ENCODE results near the gene LRFN2. TPM values are rescaled to one million over a fixed set of nuclear protein-coding genes. Genes with fewer than 3 reads are reported as not detected.

The LRFN2 gene
- total RNA-seq, 4 donors from 2014 or later, result 0.18 to 2.2 (median 0.34) TPM

- H3K27ac ChIP-seq, result no peak overlapping the region
- H3K36me3 ChIP-seq, result no peaks in the 10 kb centered on the region
- H3K27me3 ChIP-seq, result peaks cover 0 to 7% (median 0%) of the 10 kb centered on the region in 4 donors
- intact Hi-C loops (cut with DNase I), result no loop called here
- DNase-seq, result no peak
- H3K9me3 ChIP-seq, result no peaks in the 10 kb centered on the region
- no peak overlapping the region for H3K4me3 ChIP-seq
- 59 to 65% methylated on average over 3 of the region's 3 CpGs for WGBS, 2 donors
- no peak for TF ChIP-seq CTCF (IDR thresholded peaks at IDR 0.05)
- TF ChIP-seq POLR2A (IDR thresholded peaks at IDR 0.05), result no peak
- H3K4me1 ChIP-seq, result peaks cover 3 to 31% (median 8%) of the 10 kb centered on the region in 3 donors
These were observed 196.1 kb downstream of the LRFN2 start for GRCh38 chr6:40391086-40391485.

GRCh38 chr6:40390144-40390800 is 196.9 kb downstream of the LRFN2 start:
- 79 to 90% methylated on average over 4 of the region's 4 CpGs for WGBS, 2 donors
- peaks cover 0 to 7% (median 0%) of the 10 kb centered on the region in 4 donors for H3K27me3 ChIP-seq
- intact Hi-C loops (cut with DNase I), result no loop called here
- H3K36me3 ChIP-seq, result no peaks in the 10 kb centered on the region
- H3K4me1 ChIP-seq, result peaks cover 0 to 31% (median 4%) of the 10 kb centered on the region in 3 donors
- H3K27ac ChIP-seq, result no peak overlapping the region
- no peaks in the 10 kb centered on the region for H3K9me3 ChIP-seq
- H3K4me3 ChIP-seq, result no peak overlapping the region
- no peak for TF ChIP-seq POLR2A (IDR thresholded peaks at IDR 0.05)
- TF ChIP-seq CTCF (IDR thresholded peaks at IDR 0.05), result no peak
- DNase-seq, result no peak

- 90 to 91% methylated on average over 4 of the region's 4 CpGs for WGBS, 2 donors
- Histone ChIP-seq H3K4me3 (no peak overlapping the region), H3K4me1 (peaks cover 0 to 32% (median 0%) of the 10 kb centered on the region in 3 donors), H3K27ac (no peak overlapping the region), H3K36me3 (no peaks in the 10 kb centered on the region), H3K27me3 (peaks cover 0 to 7% (median 0%) of the 10 kb centered on the region in 4 donors), H3K9me3 (no peaks in the 10 kb centered on the region)
- intact Hi-C loops (cut with DNase I), result no loop called here
- no peak for DNase-seq
- TF ChIP-seq POLR2A (IDR thresholded peaks at IDR 0.05) (no peak), CTCF (IDR thresholded peaks at IDR 0.05) (no peak)
These were observed 197.9 kb downstream of the LRFN2 start for GRCh38 chr6:40389254-40389653.

- DNase-seq, result no peak
- peaks cover 0 to 35% (median 5%) of the 10 kb centered on the region in 3 donors for H3K4me1 ChIP-seq
- intact Hi-C loops (cut with DNase I), result no loop called here
- 84 to 85% methylated on average over 5 of the region's 5 CpGs for WGBS, 2 donors
- no peak for TF ChIP-seq POLR2A (IDR thresholded peaks at IDR 0.05)
- no peak for TF ChIP-seq CTCF (IDR thresholded peaks at IDR 0.05)
- H3K27ac ChIP-seq, result no peak overlapping the region
- no peaks in the 10 kb centered on the region for H3K9me3 ChIP-seq
- peaks cover 0 to 7% (median 0%) of the 10 kb centered on the region in 4 donors for H3K27me3 ChIP-seq
- no peaks in the 10 kb centered on the region for H3K36me3 ChIP-seq
- H3K4me3 ChIP-seq, result no peak overlapping the region
These were observed 199.3 kb downstream of the LRFN2 start for GRCh38 chr6:40387871-40388264.

- no peak overlapping the region for H3K27ac ChIP-seq
- no peaks in the 10 kb centered on the region for H3K36me3 ChIP-seq
- no peak overlapping the region for H3K4me3 ChIP-seq
- H3K9me3 ChIP-seq, result no peaks in the 10 kb centered on the region
- peaks cover 0 to 40% (median 5%) of the 10 kb centered on the region in 3 donors for H3K4me1 ChIP-seq
- DNase-seq, result no peak
- peaks cover 0 to 6% (median 0%) of the 10 kb centered on the region in 4 donors for H3K27me3 ChIP-seq
- 66 to 73% methylated on average over 4 of the region's 4 CpGs for WGBS, 2 donors
- TF ChIP-seq CTCF (IDR thresholded peaks at IDR 0.05) (no peak), POLR2A (IDR thresholded peaks at IDR 0.05) (no peak)
- intact Hi-C loops (cut with DNase I), result no loop called here
These were observed 199.9 kb downstream of the LRFN2 start for GRCh38 chr6:40387127-40387870.
